HS-27A (cell line): ENCODE measurements around the gene PLEKHA7.

ENCODE experiments used
- DNase-seq: peaks from one replicate; pipeline ENCODE4 v3.0.0-alpha.2; 2012; ENCODE audit warnings: low read depth, missing footprints

The PLEKHA7 gene

DNA sequence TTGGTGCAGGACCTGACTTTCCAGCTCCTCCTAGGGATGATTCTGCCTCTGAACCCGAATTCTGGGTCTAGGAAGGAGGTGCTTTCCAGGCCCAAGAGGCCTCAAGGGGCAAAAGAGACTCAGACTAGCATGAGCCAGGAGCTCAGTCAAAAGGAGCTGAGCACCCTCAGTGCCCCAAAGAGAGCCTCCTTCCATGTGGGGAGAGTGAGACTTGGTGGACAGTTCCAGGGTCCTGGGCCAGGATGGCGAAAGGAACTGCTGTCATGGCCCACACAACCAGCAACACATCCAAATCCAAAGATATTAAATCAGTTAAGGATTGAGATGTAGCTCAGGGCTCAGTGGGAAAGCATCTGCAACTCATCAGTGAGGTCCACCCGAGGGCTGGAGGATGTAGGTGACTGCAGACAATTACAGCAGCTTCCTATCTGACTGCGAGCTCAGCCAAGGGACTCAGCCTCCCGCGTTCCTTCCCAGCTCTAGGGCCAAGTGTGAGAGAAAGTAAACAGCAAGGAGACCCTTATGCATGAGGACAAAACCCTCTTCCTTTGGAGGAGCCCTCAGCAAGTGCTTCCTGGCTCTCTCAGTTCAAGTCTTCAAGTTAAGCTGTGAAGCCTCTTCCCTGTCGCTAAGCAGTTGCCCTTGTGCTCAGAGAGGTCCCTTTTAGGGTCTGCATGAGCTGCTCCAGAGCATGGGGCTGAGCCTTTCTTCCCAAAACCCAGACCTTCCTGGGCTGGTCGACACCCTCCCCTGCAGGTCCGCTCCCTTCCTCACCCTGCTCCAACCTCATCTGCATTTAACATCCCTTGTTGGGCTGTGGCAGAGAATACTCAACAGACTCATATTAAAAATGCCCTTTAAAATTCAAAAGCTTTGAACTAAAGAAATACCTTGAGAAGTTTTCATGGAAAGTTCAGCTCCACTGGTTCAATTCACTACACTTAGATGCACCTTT is 240.0 kb downstream of the PLEKHA7 start:
- no peak for DNase-seq

DNA sequence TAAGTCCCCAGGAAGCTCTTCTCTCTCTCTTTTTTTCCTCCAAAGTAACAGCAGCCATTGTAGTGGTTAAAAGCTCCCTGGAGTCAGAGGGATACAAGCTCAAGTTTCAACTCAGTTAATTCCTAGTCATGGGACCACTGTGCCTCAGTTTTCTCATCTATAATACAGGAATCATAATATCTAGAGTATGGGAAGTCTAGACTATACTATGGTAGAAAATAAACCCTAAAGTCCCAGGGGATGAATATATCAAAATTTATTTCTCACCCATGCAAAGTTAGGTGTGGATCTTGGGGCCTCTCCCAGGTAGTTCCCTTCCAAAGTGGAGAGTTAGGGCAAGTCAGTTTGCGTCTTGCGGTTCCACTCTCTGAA is 242.1 kb downstream of the PLEKHA7 start:
- DNase-seq, result no peak

DNA sequence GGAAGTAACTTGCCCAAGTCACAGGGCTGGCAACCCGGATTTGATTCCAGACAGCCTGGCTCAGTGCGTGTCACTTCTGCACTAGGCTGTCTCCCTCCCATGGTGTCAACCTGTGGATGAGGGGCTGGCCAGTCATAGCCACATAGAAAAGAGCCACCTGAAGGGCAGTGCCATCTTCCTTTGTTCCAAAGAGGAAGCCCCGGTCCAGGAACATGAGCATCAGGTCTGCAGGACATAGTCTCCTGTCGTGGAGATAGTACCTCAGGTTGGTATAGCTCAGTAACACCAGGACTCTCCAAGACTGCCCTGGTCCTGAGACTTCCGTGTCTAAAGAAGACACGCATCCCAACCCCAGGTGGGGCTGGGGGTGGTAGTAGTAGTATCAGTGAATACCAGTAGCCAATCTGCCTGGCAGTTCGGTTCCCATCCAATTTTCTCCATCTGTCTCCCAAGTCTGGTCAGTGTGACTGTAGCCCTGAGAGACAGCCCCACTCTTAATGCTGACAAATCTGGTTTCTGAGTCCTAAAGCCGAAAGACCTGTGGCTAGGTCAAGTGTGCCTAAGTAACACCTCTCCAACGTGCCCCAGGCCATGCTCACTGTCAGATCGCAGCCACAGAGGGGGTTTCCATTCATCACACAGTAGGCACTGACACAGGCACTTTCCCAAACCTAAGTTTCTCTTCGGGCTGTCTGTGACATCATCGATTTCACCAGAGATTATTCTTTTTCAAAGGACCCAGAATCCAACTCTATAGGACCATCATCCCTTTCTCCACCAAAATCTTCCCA is 242.7 kb downstream of the PLEKHA7 start:
- no peak for DNase-seq

DNA sequence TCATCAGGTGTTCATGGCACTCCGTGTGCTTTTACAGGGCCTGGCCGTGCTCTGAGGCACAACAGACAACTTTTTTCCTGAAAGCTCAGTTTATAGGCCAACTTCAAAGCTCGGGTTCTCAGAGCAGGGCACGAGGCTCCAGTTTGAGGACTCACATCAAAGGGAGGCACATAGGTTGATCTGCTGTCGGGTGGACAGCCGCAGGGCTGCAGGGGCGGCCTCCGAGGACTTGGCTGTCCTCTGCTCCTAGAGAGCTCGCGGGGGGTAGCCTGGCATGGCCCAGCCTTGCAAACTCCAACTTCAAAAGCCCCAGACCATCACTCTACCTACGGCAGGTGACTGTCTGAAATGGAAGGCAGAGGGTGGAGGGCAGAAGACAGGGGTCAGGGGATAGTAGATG is 244.2 kb downstream of the PLEKHA7 start:
- no peak for DNase-seq

DNA sequence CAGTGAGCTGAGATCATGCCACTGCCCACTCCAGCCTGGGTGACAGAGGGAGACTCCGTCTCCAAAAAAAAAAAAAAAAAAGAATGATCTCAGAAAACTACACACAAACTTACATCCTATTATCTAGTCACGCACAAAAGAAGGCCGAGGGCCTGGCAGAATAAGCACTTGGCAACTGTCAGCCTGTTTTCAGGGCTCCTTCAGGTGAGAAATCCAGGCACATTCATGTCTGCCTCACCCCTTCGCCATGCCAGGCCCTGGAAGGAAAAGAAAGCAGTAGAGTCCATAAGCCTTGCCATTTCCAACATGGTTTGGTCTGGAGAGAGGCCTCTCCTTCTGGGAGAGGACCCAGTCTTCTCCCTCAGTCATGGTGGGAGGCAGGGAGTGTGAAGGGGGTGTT is 244.8 kb downstream of the PLEKHA7 start:
- DNase-seq, result no peak

DNA sequence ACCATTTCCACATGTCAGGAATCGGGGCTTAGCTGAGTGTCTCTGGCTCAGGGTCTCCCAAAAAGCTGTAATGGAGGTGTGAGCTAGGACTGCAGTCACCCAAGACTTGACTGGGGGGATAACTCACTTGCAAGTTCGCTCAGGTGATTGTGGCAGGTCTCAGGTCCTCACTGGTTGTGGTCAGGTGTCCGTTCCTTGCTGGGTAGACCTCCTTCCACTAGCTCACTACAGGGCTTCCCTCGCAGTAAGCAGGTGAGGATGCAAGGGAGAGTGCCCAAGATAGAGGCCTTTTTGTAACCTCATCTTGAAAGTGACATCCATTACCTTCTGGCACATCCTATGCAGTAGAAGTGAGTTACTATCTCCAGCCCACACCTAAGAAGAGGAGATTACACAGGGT is 246.3 kb downstream of the PLEKHA7 start:
- no peak for DNase-seq

DNA sequence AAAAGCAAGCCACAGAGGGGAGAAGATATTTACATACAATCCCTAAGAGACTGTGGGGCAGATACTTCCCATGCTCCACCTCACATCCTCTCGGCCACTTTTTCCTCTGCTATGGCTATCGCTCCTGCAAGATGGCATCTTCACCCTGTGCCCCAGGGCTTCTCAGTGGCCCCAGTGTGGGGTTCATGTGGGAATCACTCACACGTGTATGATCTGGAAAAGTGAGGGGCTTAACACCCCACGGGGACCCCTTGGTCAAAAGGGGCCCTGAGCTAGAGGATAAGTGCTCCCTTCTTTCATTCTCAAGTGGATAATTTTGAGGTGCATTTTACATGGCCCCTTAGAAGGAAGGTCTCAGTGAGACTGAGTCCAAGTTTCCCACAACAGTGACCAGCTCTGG is 247.1 kb downstream of the PLEKHA7 start:
- DNase-seq, result no peak

DNA sequence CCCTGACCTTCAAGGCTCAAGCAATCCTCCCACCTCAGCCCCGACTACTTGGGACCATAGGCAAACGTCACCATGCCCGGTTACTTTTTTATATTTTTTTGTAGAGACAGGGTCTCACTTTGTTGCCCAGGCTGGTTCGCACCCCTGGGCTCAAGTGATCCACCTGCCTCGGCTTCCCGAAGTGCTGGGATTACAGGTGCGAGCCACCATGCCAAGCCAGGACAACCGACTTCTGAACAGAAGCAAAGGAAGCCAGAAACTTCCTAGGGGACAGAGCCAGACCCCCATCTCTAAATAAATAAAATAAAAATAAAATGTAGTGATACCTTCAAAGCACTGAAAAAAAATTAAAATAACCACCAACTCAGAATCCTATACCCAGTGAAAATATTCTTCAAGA is 249.3 kb downstream of the PLEKHA7 start:
- DNase-seq, result no peak

DNA sequence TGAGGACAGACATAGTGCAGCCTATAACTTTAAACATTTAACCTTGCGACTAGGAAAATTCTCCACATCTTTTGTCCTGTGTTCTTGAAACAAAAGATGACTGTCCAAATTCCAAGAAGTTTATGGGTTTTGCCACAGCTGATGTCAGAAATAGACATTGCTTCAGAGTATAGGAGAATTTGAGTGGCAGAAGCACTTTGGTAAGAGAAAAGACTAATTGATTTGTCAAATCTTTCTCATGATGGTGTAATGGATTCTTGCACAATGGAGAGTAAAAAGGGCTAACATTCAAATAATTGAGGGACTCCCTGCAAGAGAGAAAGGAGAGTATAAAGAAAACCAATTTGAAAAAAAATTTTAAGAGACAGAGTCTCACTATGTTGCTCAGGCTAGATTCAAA is 250.5 kb downstream of the PLEKHA7 start:
- DNase-seq, result no peak

DNA sequence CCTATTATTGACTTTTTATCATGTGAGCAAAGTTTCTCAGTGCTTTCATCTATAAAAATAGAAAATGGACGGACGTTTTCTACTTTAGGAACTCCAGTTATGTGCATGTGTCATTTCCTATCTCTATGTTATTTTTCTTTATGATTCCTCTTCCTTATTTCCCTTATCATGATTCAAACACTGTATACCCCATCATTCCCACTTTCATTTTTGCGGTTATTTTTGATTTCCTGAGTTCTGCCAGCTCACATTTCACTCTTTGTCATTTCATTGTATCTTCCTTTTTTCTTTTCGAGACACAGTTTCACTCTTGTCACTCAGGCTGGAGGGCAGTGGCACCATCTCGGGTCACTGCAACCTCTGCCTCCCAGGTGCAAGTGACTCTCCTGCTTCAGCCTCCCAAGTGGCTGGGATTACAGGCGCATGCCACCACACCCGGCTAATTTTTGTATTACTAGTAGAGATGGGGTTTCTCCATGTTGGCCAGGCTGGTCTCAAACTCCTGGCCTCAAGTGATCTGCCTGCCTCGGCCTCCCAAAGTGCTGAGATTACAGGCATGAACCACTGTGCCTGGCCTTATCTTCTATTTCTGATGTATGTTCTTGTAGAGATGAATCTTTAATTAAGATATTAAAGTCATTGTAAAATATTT is 254.2 kb downstream of the PLEKHA7 start:
- DNase-seq, result peak; percentile 33

DNA sequence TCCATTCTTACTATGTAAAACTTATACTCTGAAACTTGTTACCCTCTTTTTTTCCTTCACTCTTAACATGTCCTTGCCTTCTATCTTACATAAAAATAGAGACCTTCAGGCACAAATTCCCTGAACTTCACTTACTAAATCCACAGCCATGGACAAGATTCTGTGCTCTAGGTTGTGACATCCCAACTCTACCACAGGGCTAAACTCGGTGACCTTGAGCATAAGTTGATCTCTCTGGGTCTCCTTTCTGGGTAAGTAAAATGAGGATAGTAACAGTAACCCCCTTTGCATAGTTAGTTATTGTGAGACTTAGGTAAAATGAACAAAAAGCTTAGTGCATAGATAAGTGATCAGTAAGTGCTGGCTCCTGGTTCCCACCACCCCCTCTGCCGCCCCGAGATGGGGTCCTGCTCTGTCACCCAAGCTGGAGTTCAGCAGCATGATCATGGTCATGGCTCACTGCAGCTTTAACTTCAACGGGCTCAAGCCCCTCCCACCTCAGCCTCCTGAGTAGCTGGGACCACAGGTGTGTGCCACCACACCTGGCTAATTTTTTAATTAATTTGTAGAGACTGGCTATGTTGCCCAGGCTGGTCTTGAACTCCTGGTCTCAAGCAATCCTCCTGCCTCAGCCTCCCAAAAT is 255.7 kb downstream of the PLEKHA7 start:
- DNase-seq, result no peak

DNA sequence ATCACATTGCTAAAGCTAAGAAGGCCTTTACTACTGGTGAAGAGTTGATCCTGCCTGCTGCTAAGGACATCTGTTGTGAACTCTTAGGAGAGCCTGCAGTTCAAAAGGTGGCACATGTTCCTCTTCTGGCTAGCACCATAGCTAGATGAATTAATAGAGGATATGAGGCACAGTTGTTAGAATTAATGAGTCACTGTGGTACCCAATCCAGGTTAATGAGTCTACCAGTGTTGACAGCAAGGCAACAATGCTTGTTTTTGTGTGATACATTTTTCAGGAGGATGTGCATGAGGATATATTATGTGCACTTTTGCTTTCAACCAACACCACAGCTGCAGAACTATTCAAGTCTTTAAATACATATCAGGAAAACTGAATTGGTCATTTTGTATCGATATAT is 263.8 kb downstream of the PLEKHA7 start:
- no peak for DNase-seq

DNA sequence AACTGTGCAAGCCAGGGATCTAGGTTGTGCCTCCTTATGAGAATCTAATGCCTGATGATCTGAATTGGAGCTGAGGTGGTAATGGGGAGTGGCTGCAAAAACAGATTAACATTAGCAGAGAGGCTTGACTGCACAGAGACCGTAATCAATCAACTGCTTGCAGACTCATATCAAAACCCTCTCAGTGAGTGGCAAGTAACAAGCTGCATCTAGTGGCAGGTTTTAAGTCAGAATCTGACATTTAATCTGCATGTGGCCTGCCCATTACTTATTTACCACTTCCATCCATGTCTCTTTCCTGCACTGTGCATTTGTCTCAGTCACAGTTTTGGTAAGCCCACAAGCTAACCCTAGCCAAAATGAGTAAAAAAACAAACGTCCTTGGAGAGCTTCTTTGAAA is 264.5 kb downstream of the PLEKHA7 start:
- no peak for DNase-seq

DNA sequence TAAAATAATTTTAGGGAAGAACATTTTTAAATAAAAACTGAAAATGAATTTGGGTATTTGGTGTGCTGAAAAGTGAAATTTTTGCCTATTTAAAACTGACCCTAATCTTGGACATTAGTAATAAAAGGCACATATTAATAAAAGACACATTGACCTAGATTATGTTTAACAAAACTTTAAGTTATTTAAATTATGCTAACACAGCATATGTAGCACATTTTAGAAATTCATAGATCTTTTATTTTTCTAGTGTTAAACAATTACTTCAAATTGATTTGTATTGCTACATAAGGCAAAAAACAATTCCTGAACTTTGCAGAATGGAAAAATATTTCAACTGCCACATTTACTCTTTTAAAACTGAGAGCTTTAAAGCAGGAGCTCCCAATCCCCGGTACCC is 265.1 kb downstream of the PLEKHA7 start:
- DNase-seq, result no peak

DNA sequence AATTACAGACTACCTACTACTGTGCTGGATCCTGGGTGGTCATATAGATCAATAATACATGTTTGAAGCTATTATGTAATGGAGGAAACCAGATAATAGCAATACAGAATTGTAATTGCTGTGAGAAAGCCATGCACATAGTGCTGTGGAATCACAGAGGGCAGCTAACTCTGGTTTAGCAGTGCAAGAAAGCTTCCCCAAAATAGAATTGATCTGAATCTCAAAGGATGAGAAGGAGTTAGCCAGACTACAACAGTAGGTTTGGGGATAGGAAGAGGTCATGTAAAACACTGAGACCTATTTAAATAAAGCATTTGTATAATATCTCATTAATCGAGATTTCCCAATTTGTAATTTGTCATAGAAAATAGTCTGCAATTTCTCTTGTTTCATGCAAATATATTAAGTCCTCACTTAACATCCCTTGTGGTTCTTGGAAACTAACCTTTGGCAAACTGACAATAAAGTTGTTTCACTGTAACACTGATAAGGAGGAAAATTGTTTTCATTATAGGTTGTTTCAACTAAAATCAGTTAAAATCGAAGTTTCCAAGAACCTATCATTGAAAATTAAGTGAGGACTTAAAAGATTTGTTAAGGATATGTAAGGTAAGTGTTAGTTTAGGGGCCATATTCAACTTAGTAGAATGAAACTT is 268.1 kb downstream of the PLEKHA7 start:
- no peak for DNase-seq

DNA sequence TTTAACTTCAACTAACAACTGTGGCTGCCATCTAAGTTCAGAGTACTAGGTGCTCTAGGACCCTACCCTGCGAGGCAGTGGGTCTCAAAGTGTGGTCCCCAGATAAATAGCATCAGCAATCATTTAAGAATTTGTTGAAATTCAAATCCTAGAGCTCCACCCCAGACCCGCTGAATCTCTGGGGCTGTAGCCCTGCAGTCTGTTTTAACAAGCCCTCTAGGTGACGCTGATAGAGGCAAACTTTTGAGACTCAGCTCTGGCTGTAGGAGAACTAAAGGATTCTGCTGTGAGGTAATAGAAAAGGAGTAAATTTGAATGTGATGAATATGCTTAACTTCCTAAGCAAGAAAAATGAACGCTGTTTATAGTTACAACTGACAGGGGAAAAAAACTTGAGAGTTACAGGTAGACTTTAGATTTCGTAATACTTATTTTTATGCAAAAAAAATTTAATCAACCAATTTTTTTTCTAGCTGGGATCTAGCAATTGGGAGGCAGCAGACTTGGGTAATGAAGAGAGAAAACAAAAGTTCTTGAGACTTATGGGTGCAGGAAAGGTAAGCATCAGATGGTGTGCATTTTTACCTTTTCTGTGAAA is 270.0 kb downstream of the PLEKHA7 start:
- no peak for DNase-seq

DNA sequence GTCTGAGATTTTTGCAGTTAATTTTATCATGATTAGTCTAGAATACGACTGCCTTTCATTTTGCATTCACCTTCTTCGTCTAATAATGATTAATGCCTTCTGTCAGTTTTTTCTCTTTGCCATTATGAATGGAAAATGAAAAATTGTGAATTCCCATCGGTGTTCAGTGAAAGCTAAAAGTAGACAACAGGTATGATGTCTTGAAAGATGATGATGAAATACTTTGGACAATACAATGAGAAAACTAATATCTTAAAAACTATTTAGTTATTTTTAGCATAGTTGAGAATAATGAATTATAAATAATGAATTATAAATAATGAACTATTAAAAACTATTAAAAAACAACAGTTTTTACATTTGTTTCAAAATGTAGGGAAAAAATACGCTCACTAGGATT is 270.7 kb downstream of the PLEKHA7 start:
- no peak for DNase-seq

DNA sequence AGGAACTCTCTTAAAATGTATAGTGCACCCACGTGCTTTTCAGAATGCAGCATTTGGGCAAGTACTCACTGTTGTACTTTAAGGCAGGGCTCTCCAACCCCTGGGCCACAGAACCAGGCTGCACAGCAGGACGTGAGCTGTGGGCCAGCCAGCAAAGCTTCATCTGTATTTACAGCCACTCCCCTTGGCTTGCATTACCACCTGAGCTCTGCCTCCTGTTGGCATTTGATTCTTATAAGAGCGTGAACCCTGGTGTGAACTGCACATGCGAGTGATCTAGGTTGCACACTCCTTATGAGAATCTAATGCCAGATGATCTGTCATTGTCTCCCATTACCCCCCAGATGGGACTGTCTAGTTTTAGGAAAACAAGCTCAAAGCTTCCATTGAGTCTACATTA is 272.7 kb downstream of the PLEKHA7 start:
- DNase-seq, result no peak

DNA sequence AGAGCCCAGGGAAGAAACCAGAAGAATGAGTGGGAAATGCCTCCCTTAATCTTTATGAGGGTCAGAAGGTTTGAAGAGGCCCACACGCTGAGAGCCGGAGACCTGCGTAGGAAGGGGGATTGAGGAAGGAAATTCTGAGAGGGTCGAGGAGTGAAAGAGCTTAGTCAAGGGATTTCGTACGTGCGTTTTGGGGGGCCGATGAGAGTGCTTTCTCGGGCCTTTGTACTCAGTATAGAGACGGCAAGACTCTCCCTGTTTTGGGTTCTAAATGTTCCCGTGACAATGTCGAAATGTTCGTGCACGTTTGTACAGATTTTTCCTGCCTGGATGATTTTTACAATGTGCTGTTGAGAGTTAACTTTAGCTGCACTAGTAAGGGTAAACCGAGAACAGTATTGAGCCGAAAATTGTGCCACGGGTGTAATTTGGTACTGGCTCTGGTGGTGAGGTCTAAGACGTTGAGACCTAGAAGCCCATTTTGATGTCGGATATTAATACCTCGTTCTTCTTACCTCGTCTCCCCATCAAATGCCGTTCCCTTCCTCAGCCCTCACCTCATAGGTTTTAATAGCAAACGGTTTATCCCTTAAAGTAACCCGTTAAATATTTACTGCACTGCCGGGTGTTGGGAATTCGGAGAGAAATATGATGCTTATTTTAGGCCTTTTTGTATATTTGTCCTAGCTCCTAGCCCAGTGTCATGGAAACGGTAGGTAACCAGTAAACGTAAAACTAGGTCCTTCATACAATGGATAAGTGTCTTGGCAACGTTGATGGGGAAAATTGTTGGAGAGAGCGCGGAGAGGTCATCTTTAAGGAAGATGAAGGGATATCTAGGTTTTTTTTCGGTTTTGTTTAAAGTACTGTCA is 275.0 kb downstream of the PLEKHA7 start:
- DNase-seq, result no peak

DNA sequence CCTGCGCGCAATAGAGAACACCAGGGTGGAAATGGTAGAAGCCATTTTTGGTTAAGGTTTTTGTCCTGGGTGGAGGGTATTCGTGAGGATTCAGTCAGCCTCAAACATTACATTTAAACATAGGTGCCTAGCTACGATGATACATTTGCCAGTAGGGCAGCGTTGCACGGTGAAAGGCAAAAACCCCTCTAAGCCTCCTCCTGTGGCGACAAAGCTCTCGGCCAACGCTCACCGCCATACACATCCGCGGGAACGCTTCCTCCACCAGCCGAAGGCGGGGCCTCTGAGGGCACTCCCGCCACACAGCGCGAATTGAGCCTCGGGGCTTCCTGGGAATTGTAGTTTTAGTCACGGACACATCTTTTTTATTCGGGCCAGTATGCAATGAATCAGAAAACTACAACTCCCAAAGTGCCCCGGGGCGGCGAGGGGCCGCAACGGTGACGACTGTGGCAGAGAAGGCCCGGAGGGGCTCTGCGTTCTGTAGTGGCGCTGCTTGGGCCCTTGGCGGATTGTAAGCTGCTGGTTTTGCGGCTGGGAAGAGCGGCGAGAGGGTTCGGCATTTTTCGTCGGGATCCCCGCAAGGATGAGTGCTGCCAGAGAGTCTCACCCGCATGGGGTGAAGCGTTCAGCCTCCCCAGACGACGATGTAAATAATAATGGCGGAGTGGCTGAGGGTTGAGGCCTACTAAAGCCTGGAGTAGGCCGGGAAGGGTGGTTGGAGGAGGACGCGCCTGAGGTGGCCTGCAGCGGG is 275.8 kb downstream of the PLEKHA7 start, which contains the start of gene C11orf58:
C11orf58 (plus strand) TSS at position 455 of the 754 bp plus-strand sequence; CDS start at position 587, 132 bp downstream.
- peak; percentile 90 for DNase-seq
